Epithelial cell of esophagus (primary cell): Measurements from ENCODE around the gene TAGLN2.

Source experiments
- DNase-seq: peaks from one replicate; pipeline ENCODE4 v3.0.0; 2010; ENCODE audit warnings: low read depth
- H3K4me3 ChIP-seq: 2 replicates; pipeline ENCODE4 v1.5.1; 2011; ENCODE audit warnings: mild to moderate bottlenecking, low read length, control low read depth
- TF ChIP-seq, protein P1 (sequence below): IDR thresholded peaks from 2 replicates; pipeline ENCODE4 v1.5.1; 2011; ENCODE audit warnings: low read depth, mild to moderate bottlenecking, low read length, control low read depth, inconsistent platforms; ENCODE audit not compliant: insufficient read depth; ENCODE audit errors: missing control alignments

TAGLN2 gene

DNA sequence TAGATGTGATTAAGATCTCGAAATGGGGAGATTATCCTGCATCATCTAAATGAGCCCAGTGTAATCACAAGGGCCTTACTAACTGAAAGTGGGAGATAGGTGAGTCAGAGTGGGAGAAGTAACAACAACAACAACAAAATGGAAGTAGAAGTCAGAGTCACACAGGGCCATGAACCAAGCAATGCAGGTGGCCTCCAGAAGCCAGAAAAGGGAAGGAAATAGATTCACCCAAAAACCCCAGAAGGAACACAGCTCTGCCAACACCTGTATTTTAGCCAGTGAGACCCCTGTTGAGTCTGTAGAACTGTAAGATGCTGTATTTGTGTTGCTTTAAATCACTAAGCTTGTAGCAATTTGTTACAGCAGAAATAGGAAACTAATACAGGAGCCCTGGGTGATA is 4.1 kb downstream of the TAGLN2 start:
- H3K4me3 ChIP-seq: no peak overlapping the region
- peak; percentile 26 for DNase-seq
- TF ChIP-seq, protein P1, sequence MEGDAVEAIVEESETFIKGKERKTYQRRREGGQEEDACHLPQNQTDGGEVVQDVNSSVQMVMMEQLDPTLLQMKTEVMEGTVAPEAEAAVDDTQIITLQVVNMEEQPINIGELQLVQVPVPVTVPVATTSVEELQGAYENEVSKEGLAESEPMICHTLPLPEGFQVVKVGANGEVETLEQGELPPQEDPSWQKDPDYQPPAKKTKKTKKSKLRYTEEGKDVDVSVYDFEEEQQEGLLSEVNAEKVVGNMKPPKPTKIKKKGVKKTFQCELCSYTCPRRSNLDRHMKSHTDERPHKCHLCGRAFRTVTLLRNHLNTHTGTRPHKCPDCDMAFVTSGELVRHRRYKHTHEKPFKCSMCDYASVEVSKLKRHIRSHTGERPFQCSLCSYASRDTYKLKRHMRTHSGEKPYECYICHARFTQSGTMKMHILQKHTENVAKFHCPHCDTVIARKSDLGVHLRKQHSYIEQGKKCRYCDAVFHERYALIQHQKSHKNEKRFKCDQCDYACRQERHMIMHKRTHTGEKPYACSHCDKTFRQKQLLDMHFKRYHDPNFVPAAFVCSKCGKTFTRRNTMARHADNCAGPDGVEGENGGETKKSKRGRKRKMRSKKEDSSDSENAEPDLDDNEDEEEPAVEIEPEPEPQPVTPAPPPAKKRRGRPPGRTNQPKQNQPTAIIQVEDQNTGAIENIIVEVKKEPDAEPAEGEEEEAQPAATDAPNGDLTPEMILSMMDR: no peak

DNA sequence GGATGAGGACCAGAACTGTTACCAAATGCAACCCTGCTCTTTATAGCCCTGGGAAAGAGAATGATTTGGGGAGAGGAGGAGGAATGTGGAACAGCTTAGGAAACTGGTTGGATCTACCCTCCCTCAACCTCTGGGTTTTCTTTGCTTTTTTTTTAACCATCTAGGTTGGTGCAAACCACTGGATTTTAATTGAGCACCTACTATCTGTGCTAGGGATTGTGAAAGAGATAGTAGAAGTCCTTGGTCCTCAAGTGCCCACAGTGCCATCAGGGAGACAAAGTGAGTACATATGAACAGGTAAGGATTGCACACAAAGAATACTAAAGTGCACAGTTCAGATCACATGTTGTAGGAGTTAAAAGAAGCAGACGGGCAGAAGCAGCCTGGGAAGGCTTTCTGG is 4.7 kb downstream of the TAGLN2 start:
- H3K4me3 ChIP-seq: no peak overlapping the region
- no peak for DNase-seq
- TF ChIP-seq, protein P1: no peak

DNA sequence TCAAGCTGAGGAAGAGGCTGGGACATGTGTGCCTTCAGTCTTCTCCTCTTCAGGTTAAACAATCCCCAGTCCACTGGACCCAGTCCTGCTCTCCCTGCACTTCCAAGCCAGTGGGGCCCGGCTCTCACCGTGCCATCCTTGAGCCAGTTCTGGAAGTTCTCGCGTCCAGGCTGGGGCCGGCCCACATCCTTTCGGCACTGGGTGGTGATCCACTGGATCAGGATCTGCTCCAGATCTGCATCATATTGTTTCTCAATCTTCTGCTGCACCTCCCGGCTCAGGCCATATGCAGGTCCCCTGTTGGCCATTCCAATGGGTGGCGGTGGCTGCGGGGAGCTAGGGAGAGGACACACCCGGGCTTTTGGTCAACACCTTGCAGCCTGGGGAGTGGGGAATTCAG is 5.1 kb downstream of the TAGLN2 start:
- DNase-seq: no peak
- H3K4me3 ChIP-seq: no peak overlapping the region
- TF ChIP-seq, protein P1: no peak

DNA sequence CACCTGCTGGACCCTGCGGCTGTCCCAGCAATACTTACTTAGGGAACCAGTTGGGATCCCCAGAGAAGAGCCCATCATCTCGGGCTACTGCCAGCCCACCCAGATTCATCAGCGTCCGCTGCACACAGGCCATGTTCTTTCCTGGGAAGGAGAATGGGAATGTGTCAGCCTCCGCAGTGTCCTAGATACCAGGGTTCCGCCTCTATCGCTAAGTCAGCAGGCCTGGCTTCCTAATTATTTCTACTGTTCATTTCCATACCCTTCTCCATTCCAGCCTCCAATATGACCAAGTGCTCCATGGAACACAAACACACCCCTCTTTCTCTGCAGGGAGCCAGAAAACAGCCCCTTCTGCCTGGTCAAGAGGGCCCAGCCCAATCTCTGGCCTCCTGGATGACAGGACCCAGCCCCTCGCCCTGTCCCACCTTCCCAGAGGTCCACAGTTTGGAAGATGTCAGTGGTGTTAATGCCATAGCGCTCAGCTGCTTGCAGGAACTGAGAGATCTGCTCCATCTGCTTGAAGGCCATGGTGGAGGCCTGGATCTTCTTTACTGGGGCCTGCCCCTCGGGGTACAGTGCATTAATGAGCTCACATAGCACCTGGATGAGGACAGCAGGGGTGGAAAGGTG is 6.0 kb downstream of the TAGLN2 start:
- H3K4me3 ChIP-seq: no peak overlapping the region
- TF ChIP-seq, protein P1: no peak
- no peak for DNase-seq

DNA sequence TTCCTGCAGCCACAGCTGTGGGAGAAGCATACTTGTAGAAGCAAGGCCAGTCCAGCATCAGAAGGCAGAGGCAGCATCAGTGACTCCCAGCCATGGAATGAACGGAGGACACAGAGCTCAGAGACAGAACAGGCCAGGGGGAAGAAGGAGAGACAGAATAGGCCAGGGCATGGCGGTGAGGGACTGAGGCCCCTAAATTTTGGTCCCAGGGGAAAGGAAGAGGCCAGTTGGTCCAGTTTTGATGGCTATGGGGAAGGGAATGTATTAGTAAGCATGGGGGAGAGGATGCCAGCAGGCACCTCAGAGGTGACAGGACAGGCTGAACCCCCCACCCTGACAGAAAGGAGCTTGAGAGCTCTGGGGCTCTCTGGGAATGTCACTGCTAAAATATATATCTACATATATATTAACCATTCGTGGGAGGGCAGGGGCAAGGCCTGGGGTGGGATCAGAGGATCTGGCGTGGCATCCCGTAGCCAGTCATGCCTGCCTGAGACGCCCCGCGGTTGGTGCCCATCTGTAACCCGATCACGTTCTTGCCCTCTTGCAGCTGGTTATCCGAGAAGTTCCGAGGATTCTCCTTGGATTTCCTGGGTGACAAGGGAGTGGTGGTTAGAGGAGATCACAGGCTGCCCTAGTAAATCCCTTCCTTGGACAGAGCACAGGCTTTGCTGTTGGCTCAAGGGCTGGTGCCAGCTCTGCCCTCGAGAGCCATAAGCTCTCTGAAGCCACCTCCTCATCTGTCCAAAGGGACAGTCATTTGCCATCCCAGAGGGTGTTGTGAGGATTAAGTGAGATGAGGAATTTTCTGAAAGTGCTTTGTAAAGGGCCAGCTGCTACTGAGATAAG is 6.7 kb downstream of the TAGLN2 start:
- no peak for DNase-seq
- TF ChIP-seq, protein P1: no peak
- H3K4me3 ChIP-seq: no peak overlapping the region

DNA sequence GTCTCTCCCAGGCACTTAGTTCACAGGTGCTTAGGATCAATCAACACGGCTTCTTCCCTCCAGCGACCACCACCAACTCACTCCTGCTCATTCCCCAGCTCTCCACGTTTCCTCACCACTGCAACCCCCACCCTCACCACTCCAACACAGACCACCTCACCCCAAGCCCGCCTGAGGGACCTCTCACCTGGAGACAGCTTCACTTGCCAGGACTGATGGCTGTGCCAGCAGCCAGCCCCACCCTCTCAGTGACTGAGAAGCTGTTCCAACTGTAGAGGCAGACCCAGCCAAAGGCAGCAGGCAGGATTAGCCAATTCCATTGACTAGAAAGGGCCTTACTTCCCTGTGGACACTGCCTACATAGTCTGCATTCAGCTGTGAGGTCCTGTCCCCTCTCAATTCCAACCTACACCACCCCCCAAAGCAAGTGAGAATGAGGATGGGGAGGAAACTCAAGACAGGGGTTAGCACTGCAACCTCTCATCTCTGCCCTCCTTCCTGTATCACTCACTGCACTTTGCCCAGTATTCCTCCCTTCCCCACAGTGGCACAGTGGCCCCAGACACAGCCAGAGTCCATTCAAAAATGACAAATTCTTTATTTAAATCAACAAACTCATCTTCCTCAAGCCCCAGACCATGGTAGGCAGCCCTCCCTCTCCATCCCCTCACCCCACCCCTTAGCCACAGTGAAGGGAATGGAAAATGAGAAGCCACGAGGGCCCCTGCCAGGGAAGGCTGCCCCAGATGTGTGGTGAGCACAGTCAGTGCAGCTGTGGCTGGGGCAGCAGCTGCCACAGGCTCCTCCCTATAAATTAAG is 7.6 kb downstream of the TAGLN2 start:
- H3K4me3 ChIP-seq: no peak overlapping the region
- peak; percentile 36 for DNase-seq
- TF ChIP-seq, protein P1: no peak
